Measurements from ENCODE around the gene MAP6D1.

MAP6D1 gene

GRCh38 chr3:183825456-183826161 lies at the start of gene MAP6D1:
Gene MAP6D1 (minus strand): TSS chr3:183825577. CDS start chr3:183825547, 30 bp downstream.
- Histone ChIP-seq H3K27me3 (peaks cover 0 to 29% (median 10%) of the 10 kb centered on the region in 11 experiments; a peak in 11 of 22 replicates), H3K4me1 (peaks cover 16 to 41% (median 28%) of the 10 kb centered on the region in 10 experiments), H3K4me2 (peak within 1 kb of the TSS; percentile 97 to 100 (median 100)), H4K20me1 (peaks cover 20 to 76% (median 49%) of the 10 kb centered on the region in 11 experiments; a peak in 20 of 22 replicates), H3K27ac (peak within 1 kb of the TSS in 9 of 11 experiments; percentile 33 to 63 (median 60); a peak in 16 of 22 replicates), H3K9me3 (replicated peaks in 1 of 11) (no peaks in the 10 kb centered on the region), H3K9ac (peak within 1 kb of the TSS; percentile 67 to 86 (median 77)), H3K36me3 (peaks cover 24 to 33% (median 30%) of the 10 kb centered on the region in 11 experiments), H3K4me3 (peak within 1 kb of the TSS; percentile 65 to 83 (median 74))
- no peak for TF ChIP-seq Cebpa-rat (IDR thresholded peaks at IDR 0.05)

- H3K4me2 ChIP-seq, result no peak overlapping the region
- H3K27ac ChIP-seq, result no peak overlapping the region
- H3K4me1 ChIP-seq, result peaks cover 0 to 76% (median 27%) of the 10 kb centered on the region in 10 experiments; a peak in 13 of 20 replicates
- H3K9ac ChIP-seq, result no peak overlapping the region
- H3K27me3 ChIP-seq, result no peaks in the 10 kb centered on the region
- peaks cover 11 to 67% (median 45%) of the 10 kb centered on the region in 11 experiments; a peak in 21 of 22 replicates for H3K36me3 ChIP-seq
- no peaks in the 10 kb centered on the region for H3K9me3 ChIP-seq (replicated peaks in 1 of 11)
- peaks cover 58 to 100% (median 93%) of the 10 kb centered on the region in 11 experiments; a peak in 21 of 22 replicates for H4K20me1 ChIP-seq
- TF ChIP-seq Cebpa-rat (IDR thresholded peaks at IDR 0.05), result no peak
- H3K4me3 ChIP-seq, result no peak overlapping the region
Observed at GRCh38 chr3:183873914-183874313, 48.5 kb upstream of the MAP6D1 start.

DNA sequence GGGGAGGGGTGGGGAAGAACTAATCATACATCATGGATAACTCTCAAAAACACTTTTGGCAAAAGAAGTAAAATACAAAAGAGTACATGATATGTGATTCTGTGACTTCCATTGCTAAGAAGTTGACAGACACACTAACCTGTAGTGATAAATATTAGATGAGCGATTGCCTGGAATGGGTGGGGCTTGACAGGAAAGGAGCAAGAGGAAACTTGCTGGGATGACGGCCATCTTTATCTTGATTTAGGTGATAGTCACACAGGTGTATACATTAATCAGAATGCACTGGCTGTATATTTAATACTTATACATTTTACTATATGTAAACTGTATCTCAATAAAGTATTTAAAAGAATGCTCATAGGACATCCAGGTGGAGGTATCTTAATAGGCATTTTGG lies 46.2 kb upstream of the MAP6D1 start:
- peaks cover 21 to 62% (median 45%) of the 10 kb centered on the region in 11 experiments for H3K36me3 ChIP-seq
- TF ChIP-seq Cebpa-rat (IDR thresholded peaks at IDR 0.05), result no peak
- H4K20me1 ChIP-seq, result peaks cover 56 to 98% (median 85%) of the 10 kb centered on the region in 11 experiments; a peak in 21 of 22 replicates
- no peak overlapping the region for H3K4me2 ChIP-seq
- H3K27me3 ChIP-seq, result no peaks in the 10 kb centered on the region
- peaks cover 0 to 68% (median 10%) of the 10 kb centered on the region in 10 experiments; a peak in 10 of 20 replicates for H3K4me1 ChIP-seq
- no peaks in the 10 kb centered on the region for H3K9me3 ChIP-seq (replicated peaks in 1 of 11)
- H3K4me3 ChIP-seq, result no peak overlapping the region
- no peak overlapping the region for H3K9ac ChIP-seq
- H3K27ac ChIP-seq, result no peak overlapping the region

- H3K36me3 ChIP-seq, result peaks cover 31 to 62% (median 44%) of the 10 kb centered on the region in 11 experiments
- H3K9ac ChIP-seq, result no peak overlapping the region
- peaks cover 0 to 58% (median 9%) of the 10 kb centered on the region in 10 experiments; a peak in 10 of 20 replicates for H3K4me1 ChIP-seq
- H3K9me3 ChIP-seq (replicated peaks in 1 of 11), result no peaks in the 10 kb centered on the region
- H3K27ac ChIP-seq, result no peak overlapping the region
- no peak overlapping the region for H3K4me3 ChIP-seq
- no peak overlapping the region for H3K4me2 ChIP-seq
- no peak for TF ChIP-seq Cebpa-rat (IDR thresholded peaks at IDR 0.05)
- no peaks in the 10 kb centered on the region for H3K27me3 ChIP-seq
- H4K20me1 ChIP-seq, result peaks cover 51 to 97% (median 77%) of the 10 kb centered on the region in 11 experiments; a peak in 20 of 22 replicates
Observed at GRCh38 chr3:183870563-183870962, 45.2 kb upstream of the MAP6D1 start.

DNA sequence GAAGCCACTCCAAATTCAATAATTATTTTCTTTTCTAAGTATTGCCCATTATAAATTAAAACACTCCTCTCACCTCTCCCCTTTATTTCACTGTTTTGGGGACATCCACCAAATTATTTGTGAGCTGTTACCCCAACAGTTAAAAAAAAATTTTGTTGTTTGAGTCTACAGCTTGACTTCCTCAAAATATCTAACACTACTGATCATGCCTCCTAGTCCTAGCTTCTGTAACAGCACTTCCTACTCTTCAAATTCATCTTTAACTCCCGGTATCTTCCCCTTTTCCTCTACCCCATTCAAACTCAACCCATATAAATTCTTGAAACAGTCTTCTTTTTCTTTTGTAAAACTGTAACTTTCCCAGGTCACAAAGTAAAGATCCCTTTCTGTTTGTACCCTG lies 43.4 kb upstream of the MAP6D1 start:
- H3K4me3 ChIP-seq, result no peak overlapping the region

GRCh38 chr3:183862610-183863009 lies 37.2 kb upstream of the MAP6D1 start:
- no peak overlapping the region for H3K9ac ChIP-seq
- H3K9me3 ChIP-seq (replicated peaks in 1 of 11), result no peaks in the 10 kb centered on the region
- no peak overlapping the region for H3K27ac ChIP-seq
- H3K4me2 ChIP-seq, result no peak overlapping the region
- no peak overlapping the region for H3K4me3 ChIP-seq
- peaks cover 0 to 19% (median 4%) of the 10 kb centered on the region in 11 experiments; a peak in 10 of 22 replicates for H4K20me1 ChIP-seq
- peaks cover 93 to 100% (median 100%) of the 10 kb centered on the region in 11 experiments for H3K36me3 ChIP-seq
- no peak for TF ChIP-seq Cebpa-rat (IDR thresholded peaks at IDR 0.05)
- H3K4me1 ChIP-seq, result peaks cover 0 to 6% (median 1%) of the 10 kb centered on the region in 10 experiments; a peak in 8 of 20 replicates
- H3K27me3 ChIP-seq, result no peaks in the 10 kb centered on the region

More for the DNA sequence above, 43.4 kb upstream of the MAP6D1 start:
- Histone ChIP-seq H3K36me3 (peaks cover 40 to 62% (median 49%) of the 10 kb centered on the region in 11 experiments), H3K27me3 (no peaks in the 10 kb centered on the region), H3K27ac (peak overlapping the region in 6 of 11 experiments; percentile 33 to 67 (median 64); a peak in 13 of 22 replicates), H3K4me2 (peak overlapping the region in 6 of 11 experiments; percentile 12 to 79 (median 31); a peak in 10 of 22 replicates), H3K9me3 (replicated peaks in 1 of 11) (no peaks in the 10 kb centered on the region), H3K4me1 (peaks cover 0 to 43% (median 8%) of the 10 kb centered on the region in 10 experiments; a peak in 10 of 20 replicates), H4K20me1 (peaks cover 37 to 81% (median 59%) of the 10 kb centered on the region in 11 experiments; a peak in 20 of 22 replicates), H3K9ac (peak overlapping the region in 3 of 11 experiments; percentile 0 to 51 (median 20); a peak in 3 of 22 replicates)
- no peak for TF ChIP-seq Cebpa-rat (IDR thresholded peaks at IDR 0.05)

- peaks cover 0 to 10% (median 0%) of the 10 kb centered on the region in 11 experiments; a peak in 2 of 22 replicates for H3K9me3 ChIP-seq (replicated peaks in 1 of 11)
- no peak overlapping the region for H3K9ac ChIP-seq
- no peak overlapping the region for H3K4me2 ChIP-seq
- H3K4me1 ChIP-seq, result peaks cover 0 to 11% (median 0%) of the 10 kb centered on the region in 10 experiments; a peak in 6 of 20 replicates
- TF ChIP-seq Cebpa-rat (IDR thresholded peaks at IDR 0.05), result no peak
- peaks cover 0 to 13% (median 5%) of the 10 kb centered on the region in 11 experiments; a peak in 6 of 22 replicates for H4K20me1 ChIP-seq
- H3K27me3 ChIP-seq, result no peaks in the 10 kb centered on the region
- no peak overlapping the region for H3K27ac ChIP-seq
- H3K4me3 ChIP-seq, result no peak overlapping the region
- peaks cover 89 to 100% (median 98%) of the 10 kb centered on the region in 11 experiments for H3K36me3 ChIP-seq
Observed at GRCh38 chr3:183857863-183858262, 32.5 kb upstream of the MAP6D1 start.

DNA sequence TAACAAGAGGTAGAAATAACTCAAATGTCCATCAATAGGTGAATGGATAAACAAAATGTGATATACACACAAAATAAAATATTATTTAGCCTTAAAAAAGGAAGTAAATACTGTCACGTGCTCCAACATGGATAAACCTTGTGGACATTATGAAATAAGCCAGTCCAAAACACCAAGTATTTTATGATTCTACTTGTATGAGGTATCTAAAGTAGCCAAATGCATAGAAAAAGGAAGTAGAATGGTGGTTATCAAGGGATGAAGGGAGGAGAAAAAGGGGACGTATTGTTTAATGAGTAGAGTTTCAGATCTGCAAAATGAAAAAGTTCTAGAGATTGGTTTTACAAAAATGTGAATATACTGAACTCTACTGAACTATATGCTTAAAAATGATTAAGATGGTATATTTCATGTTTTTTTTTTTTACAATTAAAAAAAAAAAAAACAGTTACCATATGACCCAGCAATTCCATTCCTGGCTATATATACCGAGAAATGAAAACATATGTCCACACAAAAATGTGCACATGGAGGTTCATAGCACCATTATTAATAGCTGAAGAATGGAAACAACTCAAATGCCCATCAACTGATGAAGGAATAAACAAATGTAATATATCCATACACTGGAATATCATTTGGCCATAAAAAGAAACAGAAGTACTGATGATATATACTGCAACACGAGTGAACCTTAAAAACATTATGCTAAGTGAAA lies 29.1 kb upstream of the MAP6D1 start:
- H3K9me3 ChIP-seq (replicated peaks in 1 of 11), result peaks cover 0 to 10% (median 0%) of the 10 kb centered on the region in 11 experiments; a peak in 2 of 22 replicates
- H3K9ac ChIP-seq, result no peak overlapping the region
- H3K36me3 ChIP-seq, result peaks cover 83 to 99% (median 96%) of the 10 kb centered on the region in 11 experiments
- H3K27me3 ChIP-seq, result no peaks in the 10 kb centered on the region
- no peak overlapping the region for H3K4me2 ChIP-seq
- peaks cover 0 to 11% (median 0%) of the 10 kb centered on the region in 10 experiments; a peak in 6 of 20 replicates for H3K4me1 ChIP-seq
- H3K27ac ChIP-seq, result no peak overlapping the region
- no peak for TF ChIP-seq Cebpa-rat (IDR thresholded peaks at IDR 0.05)
- no peak overlapping the region for H3K4me3 ChIP-seq
- peaks cover 0 to 27% (median 5%) of the 10 kb centered on the region in 11 experiments; a peak in 6 of 22 replicates for H4K20me1 ChIP-seq

Data from BLaER1 treated with 17β-estradiol and CSF1 and Interleukin-3, amounts not matched to agents 10 nM and 100 nM (cell line).